ENCODE data around the gene RBPJL. TPM values are rescaled to one million over a fixed set of nuclear protein-coding genes. Genes with fewer than 3 reads are reported as not detected.

Gene RBPJL
- total RNA-seq, 2 experiments from 2014 or later: not detected

DNA sequence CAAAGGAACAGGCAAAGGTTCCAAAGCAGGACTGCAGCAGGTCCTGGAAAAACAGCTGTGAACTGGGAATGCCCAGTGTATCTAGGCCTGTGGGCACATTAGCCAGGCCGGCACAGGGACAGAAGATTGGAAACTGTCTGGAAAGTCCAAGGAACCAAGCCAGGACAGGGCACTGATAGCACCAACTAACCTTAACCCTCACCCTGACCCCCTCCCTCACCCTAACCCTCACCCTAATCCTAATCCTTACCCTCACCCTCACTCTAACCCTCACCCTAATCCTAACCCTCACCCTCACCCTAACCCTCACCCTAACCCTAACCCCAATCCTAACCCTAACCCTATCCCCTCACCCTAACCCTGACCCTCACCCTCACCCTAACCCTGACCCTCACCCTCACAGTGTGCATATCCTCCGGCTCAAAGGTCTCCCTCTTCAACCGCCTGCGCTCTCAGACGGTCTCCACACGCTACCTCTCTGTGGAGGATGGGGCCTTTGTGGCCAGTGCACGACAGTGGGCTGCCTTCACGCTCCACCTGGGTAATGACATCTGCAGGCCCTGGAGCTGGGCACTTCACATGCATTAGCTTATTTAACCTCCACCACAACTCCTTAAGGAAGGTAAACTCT lies 6.5 kb downstream of the RBPJL start:
- peaks cover 48% of the 10 kb centered on the region for H3K27me3 Mint-ChIP-seq
- H3K36me3 Mint-ChIP-seq (ENCODE audit: low read depth): no peaks in the 10 kb centered on the region
- peaks cover 15% of the 10 kb centered on the region for H3K4me1 Mint-ChIP-seq (ENCODE audit: low read depth)
- H3K9me3 Mint-ChIP-seq: no peaks in the 10 kb centered on the region
- H3K4me3 Mint-ChIP-seq: no peak overlapping the region
- DNase-seq (no peak), ATAC-seq (no peak)
- TF ChIP-seq, protein P1, sequence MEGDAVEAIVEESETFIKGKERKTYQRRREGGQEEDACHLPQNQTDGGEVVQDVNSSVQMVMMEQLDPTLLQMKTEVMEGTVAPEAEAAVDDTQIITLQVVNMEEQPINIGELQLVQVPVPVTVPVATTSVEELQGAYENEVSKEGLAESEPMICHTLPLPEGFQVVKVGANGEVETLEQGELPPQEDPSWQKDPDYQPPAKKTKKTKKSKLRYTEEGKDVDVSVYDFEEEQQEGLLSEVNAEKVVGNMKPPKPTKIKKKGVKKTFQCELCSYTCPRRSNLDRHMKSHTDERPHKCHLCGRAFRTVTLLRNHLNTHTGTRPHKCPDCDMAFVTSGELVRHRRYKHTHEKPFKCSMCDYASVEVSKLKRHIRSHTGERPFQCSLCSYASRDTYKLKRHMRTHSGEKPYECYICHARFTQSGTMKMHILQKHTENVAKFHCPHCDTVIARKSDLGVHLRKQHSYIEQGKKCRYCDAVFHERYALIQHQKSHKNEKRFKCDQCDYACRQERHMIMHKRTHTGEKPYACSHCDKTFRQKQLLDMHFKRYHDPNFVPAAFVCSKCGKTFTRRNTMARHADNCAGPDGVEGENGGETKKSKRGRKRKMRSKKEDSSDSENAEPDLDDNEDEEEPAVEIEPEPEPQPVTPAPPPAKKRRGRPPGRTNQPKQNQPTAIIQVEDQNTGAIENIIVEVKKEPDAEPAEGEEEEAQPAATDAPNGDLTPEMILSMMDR (IDR thresholded peaks at IDR 0.05): no peak
- no peak overlapping the region for H3K27ac Mint-ChIP-seq
- CTCF ChIA-PET: interaction anchor here (1.0 to 3.1 kb wide), 10 partner anchors 8 to 458 kb away, joined by 3 to 29 read pairs (median 4); partner anchors contain the start of gene PIGT
- POLR2A ChIA-PET: no interaction called here
- intact Hi-C loops (cut with micrococcal nuclease): loop anchor here (5.0 kb wide), 1 partner anchor 44 kb away; no protein-coding TSS in a partner anchor

DNA sequence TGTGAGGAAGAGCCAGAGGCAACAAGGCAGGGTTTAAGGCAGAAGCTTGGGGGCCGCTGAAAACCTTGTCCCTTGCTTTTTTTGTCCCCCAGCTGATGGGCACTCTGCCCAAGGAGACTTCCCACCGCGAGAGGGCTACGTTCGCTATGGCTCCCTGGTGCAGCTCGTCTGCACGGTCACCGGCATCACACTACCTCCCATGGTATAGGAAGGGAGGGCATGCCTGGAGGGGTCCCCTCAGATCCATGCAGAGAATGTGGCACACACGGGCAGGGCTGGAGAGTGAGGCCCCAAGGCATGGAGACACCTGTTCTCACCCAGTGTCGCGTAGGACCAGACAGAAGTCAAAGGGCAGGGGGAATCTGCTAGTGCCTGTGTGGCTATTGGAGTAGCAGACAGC lies 7.3 kb downstream of the RBPJL start:
- peaks cover 47% of the 10 kb centered on the region for H3K27me3 Mint-ChIP-seq
- H3K36me3 Mint-ChIP-seq (ENCODE audit: low read depth): no peaks in the 10 kb centered on the region
- ChIA-PET CTCF (interaction anchor here (1.0 to 3.1 kb wide), 6 partner anchors 9 to 457 kb away, joined by 3 to 29 read pairs (median 3); partner anchors contain the start of gene PIGT), POLR2A (no interaction called here)
- no peak for ATAC-seq
- H3K4me3 Mint-ChIP-seq: no peak overlapping the region
- TF ChIP-seq, protein P1 (IDR thresholded peaks at IDR 0.05): no peak
- intact Hi-C loops (cut with micrococcal nuclease): loop anchor here (5.0 kb wide), 1 partner anchor 43 kb away; no protein-coding TSS in a partner anchor
- H3K27ac Mint-ChIP-seq: no peak overlapping the region
- peaks cover 23% of the 10 kb centered on the region for H3K4me1 Mint-ChIP-seq (ENCODE audit: low read depth)
- no peaks in the 10 kb centered on the region for H3K9me3 Mint-ChIP-seq
- no peak for DNase-seq

DNA sequence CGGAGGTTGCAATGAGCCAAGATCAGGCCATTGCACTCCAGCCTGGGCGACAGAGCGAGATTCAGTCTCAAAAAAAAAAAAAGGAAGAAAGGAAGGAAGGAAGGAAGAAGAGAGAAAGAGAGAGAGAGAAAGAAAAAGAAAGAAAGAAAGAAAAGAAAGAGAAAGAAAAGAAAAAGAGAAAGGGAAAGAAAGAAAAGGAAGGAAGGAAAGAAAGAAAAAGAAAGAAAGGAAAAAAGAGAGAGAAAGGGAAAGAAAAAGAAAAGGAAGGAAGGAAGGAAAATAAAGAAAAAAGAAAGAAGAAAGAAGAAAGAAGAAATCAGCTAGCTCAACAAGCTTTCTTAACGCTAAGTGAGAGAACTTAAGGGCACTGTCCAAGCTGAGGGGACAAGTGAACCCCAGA lies 9.0 kb downstream of the RBPJL start:
- Mint-ChIP-seq H3K36me3 (ENCODE audit: low read depth) (no peaks in the 10 kb centered on the region), H3K4me1 (ENCODE audit: low read depth) (peaks cover 29% of the 10 kb centered on the region), H3K9me3 (no peaks in the 10 kb centered on the region), H3K4me3 (no peak overlapping the region), H3K27me3 (peaks cover 36% of the 10 kb centered on the region), H3K27ac (no peak overlapping the region)
- POLR2A ChIA-PET: no interaction called here
- DNase-seq (no peak), ATAC-seq (no peak)
- CTCF ChIA-PET: interaction anchor here (0.8 to 8.4 kb wide), 8 partner anchors 13 to 455 kb away, joined by 3 to 40 read pairs (median 4); no protein-coding TSS in a partner anchor
- TF ChIP-seq, protein P1 (IDR thresholded peaks at IDR 0.05): no peak
- intact Hi-C loops (cut with micrococcal nuclease): no loop called here

DNA sequence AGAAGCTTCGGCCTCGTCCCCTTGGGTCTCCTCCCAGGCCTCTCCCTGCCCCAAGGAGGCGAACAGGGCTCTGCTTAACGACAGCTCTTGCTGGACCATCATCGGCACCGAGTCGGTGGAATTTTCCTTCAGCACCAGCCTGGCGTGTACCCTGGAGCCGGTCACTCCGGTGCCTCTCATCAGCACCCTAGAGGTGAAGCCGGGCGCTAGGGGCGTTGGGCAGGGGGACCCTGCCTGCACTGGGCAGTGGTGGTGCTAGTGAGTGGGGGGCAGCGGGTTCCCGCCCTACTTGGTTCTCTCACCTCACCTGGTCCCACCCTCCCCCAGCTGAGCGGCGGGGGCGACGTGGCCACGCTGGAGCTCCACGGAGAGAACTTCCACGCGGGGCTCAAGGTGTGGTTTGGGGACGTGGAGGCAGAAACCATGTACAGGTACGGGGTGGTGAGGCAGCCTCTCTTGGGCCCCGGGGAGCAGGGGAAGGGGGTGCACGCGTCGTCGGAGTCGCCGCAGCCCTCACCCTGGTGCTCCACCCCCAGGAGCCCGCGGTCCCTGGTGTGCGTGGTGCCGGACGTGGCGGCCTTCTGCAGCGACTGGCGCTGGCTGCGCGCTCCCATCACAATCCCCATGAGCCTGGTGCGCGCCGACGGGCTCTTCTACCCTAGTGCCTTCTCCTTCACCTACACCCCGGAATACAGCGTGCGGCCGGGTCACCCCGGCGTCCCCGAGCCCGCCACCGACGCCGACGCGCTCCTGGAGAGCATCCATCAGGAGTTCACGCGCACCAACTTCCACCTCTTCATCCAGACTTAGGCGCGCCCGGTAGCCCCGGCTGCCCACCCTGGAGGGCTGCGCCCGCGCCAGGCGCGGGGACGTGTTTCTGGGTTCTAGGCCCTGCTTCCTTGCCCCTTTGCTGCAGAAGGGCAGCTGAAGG lies 9.8 kb downstream of the RBPJL start:
- no peaks in the 10 kb centered on the region for H3K9me3 Mint-ChIP-seq
- DNase-seq (no peak), ATAC-seq (no peak)
- H3K4me1 Mint-ChIP-seq (ENCODE audit: low read depth): peaks cover 33% of the 10 kb centered on the region
- intact Hi-C loops (cut with micrococcal nuclease): no loop called here
- CTCF ChIA-PET: interaction anchor here (0.7 to 8.4 kb wide), 10 partner anchors 14 to 454 kb away, joined by 3 to 40 read pairs (median 4); no protein-coding TSS in a partner anchor
- H3K36me3 Mint-ChIP-seq (ENCODE audit: low read depth): no peaks in the 10 kb centered on the region
- POLR2A ChIA-PET: no interaction called here
- TF ChIP-seq, protein P1 (IDR thresholded peaks at IDR 0.05): no peak
- no peak overlapping the region for H3K4me3 Mint-ChIP-seq
- no peak overlapping the region for H3K27ac Mint-ChIP-seq
- peaks cover 30% of the 10 kb centered on the region for H3K27me3 Mint-ChIP-seq
